SH-SY5Y (cell line): Measurements from ENCODE around the gene LTA4H.

Source experiments
- GATA2 ChIP-seq: IDR thresholded peaks from 2 replicates; pipeline ENCODE4 v1.6.1; 2011; ENCODE audit warnings: mild to moderate bottlenecking, low read depth, low read length
- GATA3 ChIP-seq: IDR thresholded peaks from 2 replicates; pipeline ENCODE4 v1.6.1; 2011; ENCODE audit warnings: low read depth, mild to moderate bottlenecking, low read length, moderate library complexity

DNA sequence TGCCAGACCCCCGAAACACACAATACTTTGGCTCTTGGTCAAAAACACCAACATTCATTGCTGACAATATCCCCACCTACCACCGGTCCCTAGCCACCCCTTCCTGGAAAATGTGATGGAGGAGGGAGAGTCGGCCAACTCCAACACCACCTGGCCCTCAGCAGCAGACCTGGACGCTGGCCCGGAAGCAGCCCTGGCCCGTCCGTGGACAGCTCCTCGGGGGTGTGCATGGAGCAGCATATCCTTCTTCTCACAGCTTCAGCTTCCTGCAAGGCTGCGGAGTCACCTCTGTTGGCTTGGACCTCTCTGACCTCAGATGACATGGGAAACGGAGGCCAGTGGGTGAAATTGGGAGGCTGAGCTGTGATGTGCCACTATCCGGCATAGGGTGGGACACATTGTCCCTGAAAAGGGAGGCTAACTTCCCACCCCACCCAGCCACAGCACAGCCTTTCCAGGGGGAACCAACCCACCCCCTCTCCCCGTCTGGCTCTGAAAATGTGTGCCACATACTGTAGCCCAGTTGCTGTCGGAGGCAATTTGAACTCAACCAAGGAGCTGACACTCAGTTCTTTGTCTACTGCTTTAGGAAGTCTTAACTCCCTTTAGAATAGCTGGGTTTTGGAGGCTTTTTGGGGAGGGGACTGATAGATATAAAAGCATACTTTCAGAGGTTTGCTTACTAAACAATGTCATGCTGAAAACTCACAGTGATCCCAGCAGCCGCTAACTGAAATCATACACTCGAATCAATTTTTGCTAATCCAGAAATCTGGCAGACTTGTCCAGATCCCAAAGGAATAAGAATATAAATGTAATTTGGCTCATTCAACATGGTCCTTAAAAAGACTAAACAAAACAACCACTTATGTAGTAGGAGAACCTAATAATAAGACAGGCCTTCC, 43.1 kb upstream of the LTA4H start:
- no peak for TF ChIP-seq GATA3
- no peak for TF ChIP-seq GATA2
